ENCODE data around the gene DHX34.
"Not testable (repeated sequence)": the region's sequence is repeated elsewhere in the genome, so short reads cannot be mapped to it uniquely, and the experiment has no call there.

DHX34 gene

DNA sequence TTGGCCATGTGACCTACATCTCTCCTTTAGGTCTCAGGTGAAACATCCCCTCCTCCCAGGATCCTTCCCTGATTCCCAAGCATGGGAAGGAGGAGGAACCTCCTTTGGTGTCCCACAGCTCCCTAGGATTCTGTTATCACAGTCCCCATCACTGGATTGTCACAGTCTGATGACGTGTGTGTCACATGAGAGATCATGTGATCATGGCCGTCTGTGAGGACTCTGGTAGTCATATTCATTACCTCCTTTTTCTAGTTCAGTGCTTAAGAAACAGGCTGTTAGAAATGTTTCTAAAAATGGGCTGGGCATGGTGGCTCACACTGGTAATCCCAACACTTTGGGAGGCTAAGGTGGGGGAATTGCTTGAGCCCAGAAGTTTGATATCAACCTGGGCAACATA is 3.0 kb downstream of the DHX34 start:
- H3K27me3 ChIP-seq (replicated peaks; ENCODE audit: control insufficient read depth, insufficient read depth, low read length) = no peaks in the 10 kb centered on the region
- H3K9ac ChIP-seq (ENCODE audit: low read length) = no peak overlapping the region
- H3K36me3 ChIP-seq (ENCODE audit: control insufficient read depth, insufficient read depth, low read length, severe bottlenecking) = peaks cover 41% of the 10 kb centered on the region
- peaks cover 9% of the 10 kb centered on the region for H3K4me1 ChIP-seq (ENCODE audit: control insufficient read depth, insufficient read depth, low read length)
- no peak for DNase-seq (ENCODE audit: low read depth)
- no peaks in the 10 kb centered on the region for H3K9me3 ChIP-seq (ENCODE audit: control insufficient read depth, low read length)
- no peak overlapping the region for H3K4me3 ChIP-seq (ENCODE audit: low read length)

DNA sequence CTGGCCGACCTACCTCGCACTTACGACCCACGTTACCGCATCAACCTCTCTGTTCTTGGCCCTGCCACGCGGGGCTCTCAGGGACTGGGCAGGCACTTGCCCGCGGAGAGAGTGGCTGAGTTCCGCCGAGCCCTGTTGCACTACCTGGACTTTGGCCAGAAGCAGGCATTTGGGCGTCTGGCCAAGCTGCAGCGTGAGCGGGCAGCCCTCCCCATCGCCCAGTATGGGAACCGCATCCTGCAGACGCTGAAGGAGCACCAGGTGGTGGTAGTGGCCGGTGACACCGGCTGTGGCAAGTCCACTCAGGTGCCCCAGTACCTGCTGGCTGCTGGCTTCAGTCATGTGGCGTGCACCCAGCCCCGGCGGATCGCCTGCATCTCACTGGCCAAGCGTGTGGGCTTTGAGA is 4.2 kb downstream of the DHX34 start:
- Histone ChIP-seq H3K4me1 (ENCODE audit: control insufficient read depth, insufficient read depth, low read length) (peaks cover 9% of the 10 kb centered on the region), H3K36me3 (ENCODE audit: control insufficient read depth, insufficient read depth, low read length, severe bottlenecking) (peaks cover 53% of the 10 kb centered on the region), H3K9me3 (ENCODE audit: control insufficient read depth, low read length) (no peaks in the 10 kb centered on the region), H3K27me3 (replicated peaks; ENCODE audit: control insufficient read depth, insufficient read depth, low read length) (no peaks in the 10 kb centered on the region), H3K9ac (ENCODE audit: low read length) (no peak overlapping the region), H3K4me3 (ENCODE audit: low read length) (no peak overlapping the region)
- DNase-seq (ENCODE audit: low read depth) = no peak

- Histone ChIP-seq H3K27me3 (replicated peaks; ENCODE audit: control insufficient read depth, insufficient read depth, low read length) (no peaks in the 10 kb centered on the region), H3K36me3 (ENCODE audit: control insufficient read depth, insufficient read depth, low read length, severe bottlenecking) (peaks cover 81% of the 10 kb centered on the region), H3K9me3 (ENCODE audit: control insufficient read depth, low read length) (no peaks in the 10 kb centered on the region), H3K9ac (ENCODE audit: low read length) (no peak overlapping the region), H3K4me1 (ENCODE audit: control insufficient read depth, insufficient read depth, low read length) (no peaks in the 10 kb centered on the region), H3K4me3 (ENCODE audit: low read length) (no peak overlapping the region)
- DNase-seq (ENCODE audit: low read depth) = no peak
Measured at GRCh38 chr19:47356900-47357299, 7.8 kb downstream of the DHX34 start.

GRCh38 chr19:47357788-47358680 is 8.9 kb downstream of the DHX34 start:
- no peak overlapping the region for H3K9ac ChIP-seq (ENCODE audit: low read length)
- no peak for DNase-seq (ENCODE audit: low read depth)
- peaks cover 85% of the 10 kb centered on the region for H3K36me3 ChIP-seq (ENCODE audit: control insufficient read depth, insufficient read depth, low read length, severe bottlenecking)
- H3K4me3 ChIP-seq (ENCODE audit: low read length) = no peak overlapping the region
- no peaks in the 10 kb centered on the region for H3K9me3 ChIP-seq (ENCODE audit: control insufficient read depth, low read length)
- H3K27me3 ChIP-seq (replicated peaks; ENCODE audit: control insufficient read depth, insufficient read depth, low read length) = no peaks in the 10 kb centered on the region
- no peaks in the 10 kb centered on the region for H3K4me1 ChIP-seq (ENCODE audit: control insufficient read depth, insufficient read depth, low read length)

GRCh38 chr19:47358936-47359335 is 9.8 kb downstream of the DHX34 start:
- DNase-seq (ENCODE audit: low read depth) = no peak
- peaks cover 85% of the 10 kb centered on the region for H3K36me3 ChIP-seq (ENCODE audit: control insufficient read depth, insufficient read depth, low read length, severe bottlenecking)
- H3K4me3 ChIP-seq (ENCODE audit: low read length) = no peak overlapping the region
- peaks cover 3% of the 10 kb centered on the region for H3K4me1 ChIP-seq (ENCODE audit: control insufficient read depth, insufficient read depth, low read length)
- H3K27me3 ChIP-seq (replicated peaks; ENCODE audit: control insufficient read depth, insufficient read depth, low read length) = no peaks in the 10 kb centered on the region
- H3K9ac ChIP-seq (ENCODE audit: low read length) = no peak overlapping the region
- H3K9me3 ChIP-seq (ENCODE audit: control insufficient read depth, low read length) = no peaks in the 10 kb centered on the region

DNA sequence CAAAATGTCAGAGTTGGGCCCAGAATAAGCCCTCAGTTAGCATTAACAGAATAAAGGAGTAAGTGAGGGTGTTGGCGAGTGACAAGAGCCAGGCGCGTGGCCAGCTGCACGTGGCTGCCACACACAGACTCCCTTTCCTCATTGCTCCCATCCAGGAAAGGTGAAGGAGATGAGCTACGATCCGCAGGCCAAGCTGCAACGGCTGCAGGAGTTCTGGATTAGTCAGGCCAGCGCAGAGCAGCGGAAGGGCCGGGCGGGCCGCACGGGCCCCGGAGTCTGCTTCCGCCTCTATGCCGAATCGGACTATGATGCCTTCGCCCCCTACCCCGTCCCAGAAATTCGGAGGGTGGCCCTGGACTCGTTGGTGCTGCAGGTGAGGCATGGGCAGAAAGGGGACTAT is 13.2 kb downstream of the DHX34 start:
- H3K9me3 ChIP-seq (ENCODE audit: control insufficient read depth, low read length) = no peaks in the 10 kb centered on the region
- no peak overlapping the region for H3K4me3 ChIP-seq (ENCODE audit: low read length)
- no peaks in the 10 kb centered on the region for H3K27me3 ChIP-seq (replicated peaks; ENCODE audit: control insufficient read depth, insufficient read depth, low read length)
- DNase-seq (ENCODE audit: low read depth) = no peak
- H3K36me3 ChIP-seq (ENCODE audit: control insufficient read depth, insufficient read depth, low read length, severe bottlenecking) = peaks cover 75% of the 10 kb centered on the region
- H3K9ac ChIP-seq (ENCODE audit: low read length) = no peak overlapping the region
- peaks cover 6% of the 10 kb centered on the region for H3K4me1 ChIP-seq (ENCODE audit: control insufficient read depth, insufficient read depth, low read length)

DNA sequence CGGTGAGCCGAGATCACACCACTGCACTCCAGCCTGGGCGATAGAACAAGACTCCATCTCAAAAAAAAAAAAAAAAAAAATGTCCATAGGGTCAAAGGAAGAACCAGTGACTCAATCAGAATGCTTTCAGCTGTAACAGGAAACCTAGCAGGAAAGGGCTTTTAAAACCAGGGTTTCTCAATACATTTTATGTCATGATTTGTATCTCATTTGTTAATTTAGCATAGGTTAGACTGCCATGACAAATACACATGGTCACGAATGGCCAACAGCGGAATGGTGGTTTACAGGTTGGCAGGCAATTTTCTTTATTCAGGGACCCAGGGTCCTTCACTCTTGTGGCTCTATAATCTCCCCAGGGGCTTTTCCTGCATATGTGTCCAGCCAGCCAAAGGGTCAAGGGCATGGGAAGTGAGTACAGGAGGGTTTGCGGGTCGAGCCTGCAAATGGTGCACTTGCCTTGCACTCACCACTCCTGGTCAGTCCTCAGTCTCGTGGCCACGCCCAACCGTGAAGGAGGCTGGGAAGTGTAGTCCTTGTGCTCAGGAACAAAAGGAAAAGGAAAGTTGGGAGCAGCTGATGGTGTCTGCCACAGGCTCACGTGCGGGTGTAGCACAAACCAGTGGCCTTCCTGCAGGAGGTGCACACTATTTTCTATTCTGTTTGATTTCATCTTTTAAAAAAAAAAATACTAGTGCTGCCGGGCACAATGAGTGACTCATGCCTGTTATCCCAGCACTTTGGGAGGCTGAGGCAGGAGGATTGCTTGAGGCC is 14.8 kb downstream of the DHX34 start:
- DNase-seq (ENCODE audit: low read depth) = peak; percentile 54
- H3K36me3 ChIP-seq (ENCODE audit: control insufficient read depth, insufficient read depth, low read length, severe bottlenecking) = peaks cover 64% of the 10 kb centered on the region

DNA sequence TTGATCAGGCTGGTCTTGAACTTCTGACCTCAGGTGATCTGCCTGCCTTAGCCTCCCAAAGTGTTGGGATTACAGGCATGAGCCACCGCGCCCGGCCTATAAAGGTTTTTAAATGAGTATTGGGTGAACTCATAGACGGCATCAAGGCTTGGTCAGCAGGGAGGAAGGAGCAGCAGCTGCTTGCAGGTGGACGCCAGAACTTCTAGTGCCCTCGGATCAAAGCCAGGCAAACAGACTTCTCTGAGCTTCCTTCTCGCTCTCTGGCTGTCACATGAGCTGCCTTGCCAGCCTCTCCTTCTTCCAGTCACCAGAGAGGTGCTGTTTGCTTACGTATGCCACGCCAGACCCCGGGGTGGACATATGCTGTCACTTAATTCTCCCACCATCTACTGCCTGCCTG is 16.3 kb downstream of the DHX34 start:
- H3K9ac ChIP-seq (ENCODE audit: low read length); DNase-seq (ENCODE audit: low read depth); H3K9me3 ChIP-seq (ENCODE audit: control insufficient read depth, low read length); H3K27me3 ChIP-seq (replicated peaks; ENCODE audit: control insufficient read depth, insufficient read depth, low read length); H3K4me3 ChIP-seq (ENCODE audit: low read length): not testable (repeated sequence)
- H3K36me3 ChIP-seq (ENCODE audit: control insufficient read depth, insufficient read depth, low read length, severe bottlenecking) = peaks cover 56% of the 10 kb centered on the region
- H3K4me1 ChIP-seq (ENCODE audit: control insufficient read depth, insufficient read depth, low read length) = peaks cover 14% of the 10 kb centered on the region

More for the DNA sequence above, 14.8 kb downstream of the DHX34 start:
- Histone ChIP-seq H3K4me3 (ENCODE audit: low read length) (no peak overlapping the region), H3K27me3 (replicated peaks; ENCODE audit: control insufficient read depth, insufficient read depth, low read length) (no peaks in the 10 kb centered on the region), H3K4me1 (ENCODE audit: control insufficient read depth, insufficient read depth, low read length) (peaks cover 6% of the 10 kb centered on the region), H3K9me3 (ENCODE audit: control insufficient read depth, low read length) (no peaks in the 10 kb centered on the region), H3K9ac (ENCODE audit: low read length) (no peak overlapping the region)

GRCh38 chr19:47370045-47370611 is 21.0 kb downstream of the DHX34 start:
- Histone ChIP-seq H3K36me3 (ENCODE audit: control insufficient read depth, insufficient read depth, low read length, severe bottlenecking) (peaks cover 53% of the 10 kb centered on the region), H3K4me1 (ENCODE audit: control insufficient read depth, insufficient read depth, low read length) (peaks cover 13% of the 10 kb centered on the region), H3K9ac (ENCODE audit: low read length) (peak overlapping the region; percentile 56), H3K9me3 (ENCODE audit: control insufficient read depth, low read length) (no peaks in the 10 kb centered on the region), H3K4me3 (ENCODE audit: low read length) (peak overlapping the region; percentile 20), H3K27me3 (replicated peaks; ENCODE audit: control insufficient read depth, insufficient read depth, low read length) (no peaks in the 10 kb centered on the region)
- peak; percentile 85 for DNase-seq (ENCODE audit: low read depth)

GRCh38 chr19:47371261-47371660 is 22.1 kb downstream of the DHX34 start:
- DNase-seq (ENCODE audit: low read depth) = no peak
- H3K27me3 ChIP-seq (replicated peaks; ENCODE audit: control insufficient read depth, insufficient read depth, low read length) = no peaks in the 10 kb centered on the region
- no peaks in the 10 kb centered on the region for H3K9me3 ChIP-seq (ENCODE audit: control insufficient read depth, low read length)
- H3K36me3 ChIP-seq (ENCODE audit: control insufficient read depth, insufficient read depth, low read length, severe bottlenecking) = peaks cover 64% of the 10 kb centered on the region
- H3K9ac ChIP-seq (ENCODE audit: low read length) = peak overlapping the region; percentile 56
- H3K4me3 ChIP-seq (ENCODE audit: low read length) = no peak overlapping the region
- peaks cover 13% of the 10 kb centered on the region for H3K4me1 ChIP-seq (ENCODE audit: control insufficient read depth, insufficient read depth, low read length)

DNA sequence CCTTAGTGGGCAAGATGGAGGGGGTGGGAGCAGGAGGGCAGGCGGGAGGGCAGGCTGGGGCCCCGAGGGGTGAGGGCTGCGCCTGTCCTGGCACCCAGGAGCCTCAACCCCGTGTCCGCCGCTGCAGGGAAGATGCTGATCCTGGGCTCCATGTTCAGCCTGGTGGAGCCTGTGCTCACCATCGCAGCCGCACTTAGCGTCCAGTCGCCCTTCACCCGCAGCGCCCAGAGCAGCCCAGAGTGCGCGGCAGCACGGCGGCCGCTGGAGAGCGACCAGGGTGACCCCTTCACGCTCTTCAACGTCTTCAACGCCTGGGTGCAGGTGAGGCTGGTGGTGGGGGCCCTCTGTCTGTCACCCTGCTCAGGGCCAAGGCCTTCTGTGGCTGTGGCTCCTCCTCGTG is 23.5 kb downstream of the DHX34 start:
- Histone ChIP-seq H3K9me3 (ENCODE audit: control insufficient read depth, low read length) (no peaks in the 10 kb centered on the region), H3K4me3 (ENCODE audit: low read length) (no peak overlapping the region), H3K27me3 (replicated peaks; ENCODE audit: control insufficient read depth, insufficient read depth, low read length) (no peaks in the 10 kb centered on the region), H3K9ac (ENCODE audit: low read length) (no peak overlapping the region), H3K36me3 (ENCODE audit: control insufficient read depth, insufficient read depth, low read length, severe bottlenecking) (peaks cover 67% of the 10 kb centered on the region), H3K4me1 (ENCODE audit: control insufficient read depth, insufficient read depth, low read length) (peaks cover 13% of the 10 kb centered on the region)
- DNase-seq (ENCODE audit: low read depth) = no peak
